Omental fat pad (tissue), 4 donors: ENCODE data around the gene PRKCA. TPM values are rescaled to one million over a fixed set of nuclear protein-coding genes. Genes with fewer than 3 reads are reported as not detected.
"Not testable (repeated sequence)": the region's sequence is repeated elsewhere in the genome, so short reads cannot be mapped to it uniquely, and the experiment has no call there.

Experiments
- ATAC-seq: fragments of 150-250 bp; one replicate; pipeline ENCODE4 v1.9.1; 2016; ENCODE audit warnings: mild to moderate bottlenecking, moderate library complexity; ENCODE audit not compliant: low FRiP score
- DNase-seq: peaks from one replicate; pipeline ENCODE4 v3.0.0-alpha.2; 2019; ENCODE audit warnings: low spot score
- total RNA-seq, 4 donors: library from RNA; depleted of rRNA; stranded (reverse); fragments of >200 nt; gene quantifications; one replicate each; pipeline ENCODE4 v1.1.0, GENCODE V29; 2016
- TF ChIP-seq, protein P1 (sequence below), 3 donors: fragments of 450-650 bp; IDR thresholded peaks; one replicate each; pipeline ENCODE4 v1.5.1; 2016 to 2017; ENCODE audit warnings: antibody characterized with exemption in 3 of 3, mild to moderate bottlenecking in 3 of 3, moderate library complexity in 2 of 3

Gene PRKCA
- total RNA-seq, 4 donors from 2014 or later: 6.7 to 14.3 (median 10.3) TPM

- ATAC-seq: no peak
- DNase-seq: no peak
- TF ChIP-seq, protein P1, sequence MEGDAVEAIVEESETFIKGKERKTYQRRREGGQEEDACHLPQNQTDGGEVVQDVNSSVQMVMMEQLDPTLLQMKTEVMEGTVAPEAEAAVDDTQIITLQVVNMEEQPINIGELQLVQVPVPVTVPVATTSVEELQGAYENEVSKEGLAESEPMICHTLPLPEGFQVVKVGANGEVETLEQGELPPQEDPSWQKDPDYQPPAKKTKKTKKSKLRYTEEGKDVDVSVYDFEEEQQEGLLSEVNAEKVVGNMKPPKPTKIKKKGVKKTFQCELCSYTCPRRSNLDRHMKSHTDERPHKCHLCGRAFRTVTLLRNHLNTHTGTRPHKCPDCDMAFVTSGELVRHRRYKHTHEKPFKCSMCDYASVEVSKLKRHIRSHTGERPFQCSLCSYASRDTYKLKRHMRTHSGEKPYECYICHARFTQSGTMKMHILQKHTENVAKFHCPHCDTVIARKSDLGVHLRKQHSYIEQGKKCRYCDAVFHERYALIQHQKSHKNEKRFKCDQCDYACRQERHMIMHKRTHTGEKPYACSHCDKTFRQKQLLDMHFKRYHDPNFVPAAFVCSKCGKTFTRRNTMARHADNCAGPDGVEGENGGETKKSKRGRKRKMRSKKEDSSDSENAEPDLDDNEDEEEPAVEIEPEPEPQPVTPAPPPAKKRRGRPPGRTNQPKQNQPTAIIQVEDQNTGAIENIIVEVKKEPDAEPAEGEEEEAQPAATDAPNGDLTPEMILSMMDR (IDR thresholded peaks at IDR 0.05): no peak
Measured at GRCh38 chr17:66359351-66359750, 56.9 kb downstream of the PRKCA start.

- not testable (repeated sequence) for DNase-seq, ATAC-seq
Measured at GRCh38 chr17:66360961-66361565, 58.6 kb downstream of the PRKCA start.

DNA sequence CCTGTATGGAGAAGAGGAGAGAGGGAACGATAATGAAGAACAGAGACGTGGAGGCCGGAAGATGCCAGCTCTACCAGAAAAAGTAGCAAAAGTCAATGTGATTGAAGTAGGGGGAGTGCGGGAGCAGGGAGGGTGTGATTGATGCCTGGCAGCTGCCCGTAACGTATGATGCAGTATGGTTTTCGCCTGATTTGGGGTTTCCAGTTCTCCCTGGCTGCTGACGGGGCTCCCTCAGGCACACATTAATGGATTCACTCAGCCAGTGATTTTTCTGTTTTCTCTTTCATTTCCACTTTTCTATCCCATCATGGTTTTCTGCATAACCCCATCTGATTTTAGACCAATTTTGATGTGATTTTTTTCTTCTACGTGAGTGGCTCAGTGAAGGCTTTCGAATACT lies 62.1 kb downstream of the PRKCA start:
- ATAC-seq: no peak

DNA sequence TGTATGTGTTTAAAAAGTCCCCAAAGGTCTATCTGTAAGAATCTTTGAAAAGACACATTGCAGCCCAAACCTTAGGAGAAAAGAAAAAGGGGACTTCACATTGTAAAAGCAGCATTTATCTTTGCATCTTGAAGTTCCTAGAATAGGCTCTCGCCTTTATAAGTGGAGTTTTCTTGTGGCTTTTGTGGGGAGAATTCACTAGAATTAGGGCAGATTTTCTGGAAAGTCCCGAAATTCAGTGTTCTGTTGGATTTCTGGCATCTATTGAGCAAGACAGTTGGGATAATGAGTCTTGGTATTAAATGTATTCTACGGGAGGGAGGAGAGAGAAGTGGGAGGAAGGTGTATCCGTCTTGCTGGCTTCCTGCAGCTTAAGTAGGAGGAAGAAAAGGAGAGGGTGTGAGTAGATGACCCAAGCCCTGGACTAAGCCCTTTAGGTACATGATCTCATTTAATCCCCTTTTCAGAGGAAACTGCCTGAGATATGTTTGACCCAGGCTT lies 62.6 kb downstream of the PRKCA start:
- ATAC-seq (peak; percentile 66), DNase-seq (no peak)
- TF ChIP-seq, protein P1 (IDR thresholded peaks at IDR 0.05): no peak

More for the DNA sequence above, 62.1 kb downstream of the PRKCA start:
- TF ChIP-seq, protein P1 (IDR thresholded peaks at IDR 0.05): no peak
- DNase-seq: no peak

- DNase-seq (no peak), ATAC-seq (no peak)
- TF ChIP-seq, protein P1 (IDR thresholded peaks at IDR 0.05): no peak
Measured at GRCh38 chr17:66365903-66366302, 63.5 kb downstream of the PRKCA start.

DNA sequence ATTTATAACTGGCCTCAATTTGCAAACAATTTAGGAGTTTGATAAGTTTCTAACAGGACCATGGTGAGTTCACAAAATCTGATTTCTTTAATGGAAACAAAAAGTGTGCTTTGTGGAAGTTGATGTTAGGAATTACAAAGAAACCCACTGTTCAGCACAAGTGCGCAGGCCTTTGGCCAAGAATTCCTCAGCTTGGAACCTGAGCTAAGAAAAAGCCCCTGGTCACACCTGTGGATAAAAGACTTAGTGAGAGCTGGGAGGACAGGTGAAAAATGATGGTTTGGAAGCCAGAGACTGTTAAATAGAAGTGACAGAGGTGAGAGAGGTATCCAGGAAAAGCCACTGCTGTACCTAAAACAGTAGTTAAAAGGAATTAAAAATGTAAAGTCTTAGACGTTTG lies 64.7 kb downstream of the PRKCA start:
- TF ChIP-seq, protein P1 (IDR thresholded peaks at IDR 0.05): no peak
- no peak for ATAC-seq
- no peak for DNase-seq

- ATAC-seq: no peak
- no peak for DNase-seq
Measured at GRCh38 chr17:66369830-66370229, 67.4 kb downstream of the PRKCA start.

More at GRCh38 chr17:66369830-66370229, 67.4 kb downstream of the PRKCA start:
- TF ChIP-seq, protein P1 (IDR thresholded peaks at IDR 0.05): no peak
